M059J (cell line): ENCODE results near the gene GUCA1A. TPM values are rescaled to one million over a fixed set of nuclear protein-coding genes. Genes with fewer than 3 reads are reported as not detected.
A peak's percentile ranks its signal among the peaks of the same experiment; 100 is the strongest.
"Not testable (repeated sequence)": the region's sequence is repeated elsewhere in the genome, so short reads cannot be mapped to it uniquely, and the experiment has no call there.

Source experiments
- DNase-seq: peaks from one replicate; pipeline ENCODE4 v3.0.0-alpha.2; 2012; ENCODE audit warnings: low read depth
- total RNA-seq: library from RNA; depleted of rRNA; stranded (reverse); fragments of >200 nt; shearing (Covaris generic); gene quantifications from 2 replicates; pipeline ENCODE4 v1.2.3, GENCODE V29; 2014; rRNA removed

The GUCA1A gene
- total RNA-seq, 1 experiment from 2014 or later: not detected

- no peak for DNase-seq
These were observed 37.4 kb downstream of the GUCA1A start for GRCh38 chr6:42210551-42210950.

DNA sequence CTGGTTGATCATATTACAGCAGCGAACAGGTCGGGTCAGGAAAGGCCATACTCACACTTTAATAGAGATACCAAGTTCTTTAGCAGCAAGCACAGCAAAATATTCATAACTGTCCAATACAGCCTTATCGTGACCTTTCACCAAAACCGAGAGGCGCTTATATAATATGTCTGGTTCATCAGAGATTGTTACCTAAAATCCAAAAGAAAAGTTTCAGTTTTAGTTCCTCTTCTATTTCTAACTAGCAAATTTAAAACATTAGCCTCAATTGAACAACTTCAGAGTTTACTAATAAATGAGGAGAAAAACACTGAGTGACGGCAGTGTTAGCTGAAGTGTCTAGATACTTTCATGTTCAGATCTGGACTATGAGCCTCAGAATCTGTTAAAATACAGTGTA is 38.6 kb downstream of the GUCA1A start:
- DNase-seq: no peak

DNA sequence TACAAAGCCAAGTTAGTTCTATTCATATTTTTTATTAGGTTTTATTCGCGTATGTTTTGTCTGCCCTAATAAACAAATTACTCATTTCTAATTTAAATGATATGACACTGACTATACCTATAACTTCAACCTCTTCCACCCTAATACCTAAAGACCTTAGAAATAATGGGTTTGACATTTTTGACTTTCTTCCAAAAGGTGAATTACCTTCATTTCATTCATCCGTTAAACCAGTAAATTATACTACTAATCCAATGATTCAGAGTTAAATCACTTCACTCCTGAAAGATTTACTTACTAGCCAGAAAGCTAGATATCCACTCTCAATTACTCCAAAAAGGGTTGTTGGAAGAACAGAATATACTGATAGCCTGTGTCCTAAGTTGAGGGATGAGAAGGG is 39.3 kb downstream of the GUCA1A start:
- no peak for DNase-seq

GRCh38 chr6:42216495-42216894 is 43.3 kb downstream of the GUCA1A start:
- not testable (repeated sequence) for DNase-seq

- DNase-seq: peak; percentile 25
These were observed 44.0 kb downstream of the GUCA1A start for GRCh38 chr6:42217157-42217518.

DNA sequence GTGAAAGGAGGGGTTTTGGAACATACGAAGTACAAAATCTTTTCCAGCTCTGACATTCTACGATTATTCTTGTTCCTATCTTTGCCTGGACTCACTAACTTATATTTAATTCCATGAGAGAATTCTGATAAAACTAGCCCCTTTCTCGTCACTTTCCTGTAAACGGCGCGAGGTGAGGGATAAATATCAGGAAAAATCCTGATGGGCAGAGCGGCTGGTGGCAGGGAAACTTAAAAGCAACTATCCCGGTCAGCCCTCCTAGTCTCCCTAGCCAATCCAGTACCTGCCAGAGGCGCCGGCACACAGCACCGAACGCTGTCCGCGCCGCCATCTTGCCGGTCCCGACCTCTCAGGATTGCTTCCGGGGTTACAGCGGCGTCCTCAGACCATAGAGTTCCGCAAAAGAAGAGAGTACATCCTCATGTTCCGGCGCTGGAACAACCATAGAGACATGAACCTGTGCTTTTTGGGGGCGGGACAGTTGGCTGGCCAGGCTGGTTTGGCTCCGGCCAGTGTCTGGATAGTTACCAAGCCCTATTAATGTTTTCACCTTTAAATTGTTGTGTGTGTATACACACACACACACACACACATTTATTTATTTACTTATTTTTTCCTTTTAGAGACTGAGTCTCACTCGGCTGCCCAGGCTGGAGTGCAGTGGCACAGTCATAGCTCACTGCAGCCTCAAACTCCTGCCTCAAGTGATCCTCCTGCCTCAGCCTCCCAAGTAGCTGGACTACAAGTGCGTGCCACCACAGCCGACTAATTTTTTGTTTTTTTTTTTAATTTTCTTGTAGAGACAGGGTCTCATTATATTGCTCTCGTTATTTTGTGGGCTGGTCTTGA is 44.6 kb downstream of the GUCA1A start, which contains the start of gene MRPS10:
TSS of gene MRPS10 (minus strand) at position 343 of the 849 bp plus-strand sequence. CDS start at position 331, 12 bp downstream.
- DNase-seq: peak; percentile 97

GRCh38 chr6:42220807-42221206 is 47.6 kb downstream of the GUCA1A start:
- DNase-seq: no peak

- no peak for DNase-seq
These were observed 48.4 kb downstream of the GUCA1A start for GRCh38 chr6:42221546-42221945.

DNA sequence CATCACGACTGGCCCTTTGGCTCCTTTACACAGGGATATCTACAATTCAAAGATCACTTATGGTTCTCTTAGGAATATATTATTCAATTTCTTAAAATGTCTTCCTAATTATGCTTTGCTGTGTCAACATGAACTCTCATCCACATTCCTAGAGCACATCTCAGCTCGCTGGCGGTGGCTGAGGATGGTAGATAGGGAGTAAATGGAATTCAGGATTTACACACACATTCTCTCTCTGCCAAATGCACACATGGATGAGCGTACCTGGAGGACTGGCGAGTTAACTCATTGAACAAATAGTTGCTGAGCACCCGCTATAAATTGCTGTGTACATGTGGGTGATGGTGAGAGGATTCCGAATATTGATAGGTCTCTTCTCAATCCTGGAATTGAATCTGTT is 49.3 kb downstream of the GUCA1A start:
- no peak for DNase-seq

- peak; percentile 97 for DNase-seq
These were observed 51.3 kb downstream of the GUCA1A start for GRCh38 chr6:42224222-42225028.

DNA sequence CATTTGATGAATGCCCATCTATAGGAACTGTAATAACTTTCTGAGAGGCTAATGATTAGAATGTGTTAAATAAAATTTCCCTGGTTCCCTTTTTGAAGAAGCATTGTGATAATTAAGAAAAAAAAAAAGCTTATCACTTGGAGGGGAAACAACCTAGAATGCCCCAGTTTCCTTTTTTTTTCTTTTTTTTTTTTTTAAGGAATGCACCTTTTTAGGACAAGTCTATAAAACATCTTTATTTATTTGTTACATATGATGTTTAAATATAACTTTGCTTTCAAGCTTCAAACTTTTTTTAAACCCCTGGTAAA is 51.8 kb downstream of the GUCA1A start:
- no peak for DNase-seq

GRCh38 chr6:42225419-42225818 is 52.3 kb downstream of the GUCA1A start:
- DNase-seq: no peak

DNA sequence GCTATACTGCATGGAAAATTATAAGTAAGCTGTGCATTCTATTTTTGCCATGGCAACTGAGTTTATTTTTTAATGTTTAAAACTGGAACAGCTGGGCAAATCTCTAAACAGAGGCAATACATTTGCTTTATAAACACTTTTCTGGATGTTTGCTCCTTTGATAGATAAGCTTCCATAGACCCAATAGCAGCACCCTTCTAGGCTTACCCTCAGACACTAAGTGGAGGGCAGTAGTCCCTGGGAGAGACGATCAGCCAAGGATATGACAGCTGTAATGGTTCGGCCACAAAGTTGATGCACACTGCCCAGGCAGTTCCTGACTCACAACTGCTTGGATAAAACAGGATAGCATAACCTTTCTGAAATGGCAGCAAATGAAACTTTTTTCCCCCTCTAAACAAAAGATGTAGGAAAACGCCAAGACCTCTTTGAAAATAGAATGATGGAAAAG is 53.0 kb downstream of the GUCA1A start:
- peak; percentile 93 for DNase-seq

DNA sequence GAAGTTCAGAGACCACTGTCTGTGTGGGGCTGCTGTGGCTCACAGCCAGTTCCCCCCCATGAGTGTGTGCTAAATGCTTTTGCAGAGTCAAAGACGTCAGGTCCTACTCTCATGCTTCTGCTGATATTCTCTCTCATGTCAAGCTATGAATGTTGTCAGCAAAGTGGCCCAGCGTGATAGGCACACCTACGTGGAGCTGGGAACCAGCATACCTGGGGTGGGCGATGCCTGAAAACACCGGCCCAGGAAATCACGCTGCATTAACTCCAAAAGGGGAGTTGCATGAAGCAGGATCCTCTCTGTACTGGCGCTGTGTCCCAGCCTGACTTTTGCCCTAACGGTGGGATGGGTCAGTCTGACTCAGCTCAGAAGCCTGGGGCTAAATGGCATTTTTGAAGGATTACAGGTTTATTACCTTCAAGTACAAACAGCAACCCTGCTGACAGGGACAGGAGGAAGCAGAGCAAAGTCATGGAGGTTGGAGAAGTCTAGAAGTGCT is 53.5 kb downstream of the GUCA1A start:
- DNase-seq: peak; percentile 99

DNA sequence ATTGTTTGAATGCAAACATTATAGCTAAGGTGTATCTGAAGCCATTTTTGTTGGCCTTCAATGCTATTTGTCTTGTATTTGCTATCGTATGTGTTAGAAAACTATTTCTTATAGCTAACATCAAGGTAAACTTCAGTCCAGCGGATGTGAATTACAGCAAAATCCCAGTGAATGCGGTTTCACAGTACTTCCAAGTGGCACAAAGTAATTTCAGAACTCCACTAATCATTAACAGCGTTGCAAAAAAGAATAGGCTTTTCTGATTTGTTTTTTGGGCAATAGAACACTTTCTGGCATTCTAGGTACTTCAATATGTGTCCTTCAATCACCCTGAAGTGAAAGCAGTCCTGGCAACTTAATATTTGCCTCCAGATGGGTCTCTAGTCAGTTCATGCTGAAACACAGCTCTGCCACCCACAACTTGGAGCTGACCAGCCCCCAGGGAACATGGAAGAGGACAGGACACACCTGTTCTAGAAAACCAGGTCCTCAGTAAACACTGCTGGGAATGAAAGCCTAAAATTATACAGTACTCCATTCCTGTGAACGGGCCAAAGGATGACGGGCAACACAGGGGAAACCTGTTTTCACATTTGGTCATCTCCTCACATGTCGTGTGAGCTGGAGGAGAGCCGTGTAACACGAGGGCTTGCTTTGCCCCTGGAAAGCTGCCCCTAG is 54.1 kb downstream of the GUCA1A start:
- DNase-seq: no peak

GRCh38 chr6:42228305-42228704 is 55.1 kb downstream of the GUCA1A start:
- DNase-seq: no peak

Other genes starting within 250 kb of the GUCA1A start
- 141 and 146 TPM in 2 replicates for gene CCND3, start 231.6 kb upstream of the GUCA1A start, total RNA-seq
- gene TAF8, start 122.8 kb upstream of the GUCA1A start, total RNA-seq: 23.7 and 29.5 TPM in 2 replicates
- 0.30 and 2.2 TPM in 2 replicates for gene C6orf132, start 30.7 kb upstream of the GUCA1A start, total RNA-seq
- gene GUCA1B, start 21.6 kb downstream of the GUCA1A start, total RNA-seq: 0.27 TPM in 1 of 2 replicates, not detected in the other
- 96.9 and 123 TPM in 2 replicates for gene MRPS10, start 44.5 kb downstream of the GUCA1A start, total RNA-seq